Ovary (tissue), 9 donors: ENCODE data around the gene TNKS1BP1. TPM values are rescaled to one million over a fixed set of nuclear protein-coding genes. Genes with fewer than 3 reads are reported as not detected.
A peak's percentile ranks its signal among the peaks of the same experiment; 100 is the strongest.

Source experiments
- DNase-seq, 5 donors: peaks; one replicate each; pipeline ENCODE4 v3.0.0-alpha.2; 2019 to 2020
- H3K27ac ChIP-seq, 2 donors: fragments of 200-600 bp; one replicate each; pipeline versions ENCODE4 v1.5.1 to v1.8.0; 2019 to 2022
- H3K27me3 ChIP-seq: fragments of 200-600 bp; one replicate; pipeline ENCODE4 v1.8.0; 2022
- H3K36me3 ChIP-seq: fragments of 200-600 bp; sonication (generic); one replicate; pipeline ENCODE4 v1.5.1; 2019
- H3K4me1 ChIP-seq: one replicate; pipeline ENCODE4 v1.8.1; 2013; ENCODE audit warnings: mild to moderate bottlenecking, moderate library complexity; ENCODE audit not compliant: insufficient read depth
- H3K4me3 ChIP-seq: fragments of 200-600 bp; sonication (generic); one replicate; pipeline ENCODE4 v1.5.1; 2017
- H3K9me3 ChIP-seq, 2 donors: fragments of 200-600 bp in 1 of 2; sonication (generic) in 1 of 2; one replicate each; pipeline versions ENCODE4 v1.5.1 to v1.8.1; 2013 to 2019; ENCODE audit warnings: mild to moderate bottlenecking in 1 of 2, moderate library complexity in 1 of 2
- EP300 ChIP-seq: sonication (generic); formaldehyde crosslinking; IDR thresholded peaks from one replicate; pipeline ENCODE4 v1.6.1; 2017; ENCODE audit warnings: antibody characterized with exemption
- POLR2A ChIP-seq: fragments of 450-650 bp; IDR thresholded peaks from one replicate; pipeline ENCODE4 v1.6.1; 2017; ENCODE audit warnings: antibody characterized with exemption, mild to moderate bottlenecking, moderate library complexity
- WGBS, 3 donors: extraction: QIAGEN DNeasy Blood & Tissue Kit in 1 of 3; methylation state at CpG; one replicate each; pipeline versions ENCODE4 v1.1.5 to v1.1.7; 2013 to 2017; 5-methylcytosine and 5-hydroxymethylcytosine counted together
- intact Hi-C, 4 donors: fragments of 100-400 bp; cut with DNase I; formaldehyde crosslinking; loops; one replicate each; pipeline versions ENCODE4 v1.11.0 to v1.15.1; 2022 to 2023
- polyA plus RNA-seq, 2 donors: library from polyadenylated mRNA; stranded (reverse); fragments of 200-250 nt in 1 of 2; fragments of 350-450 nt in 1 of 2; fragmentation: Illumina TruSeq in 1 of 2; extraction: RNeasy Lipid Tissue Mini Kit (QIAGEN cat#74804) in 1 of 2; gene quantifications; one replicate each; pipeline ENCODE4 v1.2.3, GENCODE V29; 2013 to 2014
- total RNA-seq, 7 donors: library from RNA; depleted of rRNA in 2 of 7; stranded (reverse); fragments of >200 nt in 2 of 7; fragmentation: NEBNext Ultra II Directional in 3 of 7; extraction: Animal tissue kit (Norgen Biotek cat#: 25700) in 3 of 7; gene quantifications; one replicate each; pipeline versions ENCODE4 v1.1.0 to v1.2.4, GENCODE V29; 2016 to 2023
- TF ChIP-seq, protein P1 (sequence below), 3 donors: fragments of 450-650 bp in 2 of 3; fragments of 200-600 bp in 1 of 3; IDR thresholded peaks; one replicate each; pipeline versions ENCODE4 v1.5.1 to v1.8.0; 2016 to 2022; ENCODE audit warnings: antibody characterized with exemption in 3 of 3, mild to moderate bottlenecking in 1 of 3
- donor health status: DM: no; HTN: no; CAD: no; lungs with moderate emphysema.
- donor health status: DM: no; HTN: no; CAD: no.
- donor health status: Bipolar disorder and iron deficiency.
- donor health status: DM: yes; HTN: yes; CAD: no.
- donor health status: DM: no; HTN: no; CAD: no.
- donor health status: DM: yes; HTN: yes; CAD: no.

Gene TNKS1BP1
- total and polyA plus RNA-seq, 9 donors: 45.2 to 230 (median 132) TPM

DNA sequence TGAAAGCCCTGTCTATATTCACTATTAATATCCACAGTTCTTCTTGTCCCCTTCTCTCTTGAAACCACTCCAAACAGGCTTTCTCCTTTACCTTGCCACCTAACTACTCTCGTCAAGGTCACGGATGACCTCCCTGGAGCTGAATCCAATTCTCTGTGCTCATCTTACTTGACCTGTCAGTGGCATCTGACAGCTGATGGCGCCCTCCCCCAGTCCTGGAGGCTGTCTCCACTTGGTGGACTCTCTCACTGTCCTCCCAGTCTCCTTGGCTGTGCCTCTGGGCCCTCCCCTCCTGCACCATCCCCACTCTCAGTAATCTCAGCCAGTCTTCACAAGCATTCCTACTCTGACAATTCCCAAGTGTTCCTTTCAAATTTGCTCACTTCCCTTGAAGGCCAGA, 8.7 kb downstream of the TNKS1BP1 start:
- H3K27ac ChIP-seq: peak overlapping the region in 1 of 2 donors; percentile 42
- H3K36me3 ChIP-seq: no peaks in the 10 kb centered on the region
- DNase-seq: peak in 1 of 5 donors; percentile 39
- 29 to 38% (median 31%) methylated on average over 3 of the region's 3 CpGs for WGBS, 3 donors
- no peak overlapping the region for H3K4me3 ChIP-seq
- TF ChIP-seq POLR2A (no peak), EP300 (no peak)
- TF ChIP-seq, protein P1, sequence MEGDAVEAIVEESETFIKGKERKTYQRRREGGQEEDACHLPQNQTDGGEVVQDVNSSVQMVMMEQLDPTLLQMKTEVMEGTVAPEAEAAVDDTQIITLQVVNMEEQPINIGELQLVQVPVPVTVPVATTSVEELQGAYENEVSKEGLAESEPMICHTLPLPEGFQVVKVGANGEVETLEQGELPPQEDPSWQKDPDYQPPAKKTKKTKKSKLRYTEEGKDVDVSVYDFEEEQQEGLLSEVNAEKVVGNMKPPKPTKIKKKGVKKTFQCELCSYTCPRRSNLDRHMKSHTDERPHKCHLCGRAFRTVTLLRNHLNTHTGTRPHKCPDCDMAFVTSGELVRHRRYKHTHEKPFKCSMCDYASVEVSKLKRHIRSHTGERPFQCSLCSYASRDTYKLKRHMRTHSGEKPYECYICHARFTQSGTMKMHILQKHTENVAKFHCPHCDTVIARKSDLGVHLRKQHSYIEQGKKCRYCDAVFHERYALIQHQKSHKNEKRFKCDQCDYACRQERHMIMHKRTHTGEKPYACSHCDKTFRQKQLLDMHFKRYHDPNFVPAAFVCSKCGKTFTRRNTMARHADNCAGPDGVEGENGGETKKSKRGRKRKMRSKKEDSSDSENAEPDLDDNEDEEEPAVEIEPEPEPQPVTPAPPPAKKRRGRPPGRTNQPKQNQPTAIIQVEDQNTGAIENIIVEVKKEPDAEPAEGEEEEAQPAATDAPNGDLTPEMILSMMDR (IDR thresholded peaks at IDR 0.05): no peak
- intact Hi-C loops: no loop called here
- peaks cover 29% of the 10 kb centered on the region for H3K4me1 ChIP-seq
- no peaks in the 10 kb centered on the region for H3K9me3 ChIP-seq
- no peaks in the 10 kb centered on the region for H3K27me3 ChIP-seq

DNA sequence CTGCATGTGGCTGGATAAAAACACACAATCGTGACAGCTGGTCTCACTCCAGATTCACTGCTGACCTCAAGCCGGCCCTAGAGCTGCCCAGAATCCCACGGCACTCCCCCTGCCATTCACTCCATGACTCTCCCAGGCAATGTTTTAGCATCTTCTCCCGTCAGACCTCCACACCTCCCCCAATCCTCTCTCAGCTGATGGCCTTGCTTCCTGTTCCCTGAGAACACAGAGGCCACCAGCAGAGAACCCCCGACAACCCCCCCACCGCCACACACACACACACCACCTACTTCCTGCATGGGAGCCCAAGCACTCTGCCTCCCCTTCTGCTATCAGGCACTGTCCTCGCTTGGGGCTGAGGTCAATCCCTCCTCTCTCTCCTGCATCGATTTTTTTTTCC, 9.3 kb downstream of the TNKS1BP1 start:
- intact Hi-C loops: no loop called here
- TF ChIP-seq EP300: no peak
- TF ChIP-seq, protein P1 (IDR thresholded peaks at IDR 0.05): no peak
- no peak for TF ChIP-seq POLR2A
- H3K27ac ChIP-seq: peak overlapping the region in 1 of 2 donors; percentile 42
- H3K36me3 ChIP-seq: no peaks in the 10 kb centered on the region
- H3K4me1 ChIP-seq: peaks cover 32% of the 10 kb centered on the region
- no peak overlapping the region for H3K4me3 ChIP-seq
- no peaks in the 10 kb centered on the region for H3K9me3 ChIP-seq
- peak in 2 of 5 donors; percentile 65 to 73 for DNase-seq
- no peaks in the 10 kb centered on the region for H3K27me3 ChIP-seq
- 4 to 10% (median 7%) methylated on average over 8 of the region's 8 CpGs for WGBS, 3 donors

DNA sequence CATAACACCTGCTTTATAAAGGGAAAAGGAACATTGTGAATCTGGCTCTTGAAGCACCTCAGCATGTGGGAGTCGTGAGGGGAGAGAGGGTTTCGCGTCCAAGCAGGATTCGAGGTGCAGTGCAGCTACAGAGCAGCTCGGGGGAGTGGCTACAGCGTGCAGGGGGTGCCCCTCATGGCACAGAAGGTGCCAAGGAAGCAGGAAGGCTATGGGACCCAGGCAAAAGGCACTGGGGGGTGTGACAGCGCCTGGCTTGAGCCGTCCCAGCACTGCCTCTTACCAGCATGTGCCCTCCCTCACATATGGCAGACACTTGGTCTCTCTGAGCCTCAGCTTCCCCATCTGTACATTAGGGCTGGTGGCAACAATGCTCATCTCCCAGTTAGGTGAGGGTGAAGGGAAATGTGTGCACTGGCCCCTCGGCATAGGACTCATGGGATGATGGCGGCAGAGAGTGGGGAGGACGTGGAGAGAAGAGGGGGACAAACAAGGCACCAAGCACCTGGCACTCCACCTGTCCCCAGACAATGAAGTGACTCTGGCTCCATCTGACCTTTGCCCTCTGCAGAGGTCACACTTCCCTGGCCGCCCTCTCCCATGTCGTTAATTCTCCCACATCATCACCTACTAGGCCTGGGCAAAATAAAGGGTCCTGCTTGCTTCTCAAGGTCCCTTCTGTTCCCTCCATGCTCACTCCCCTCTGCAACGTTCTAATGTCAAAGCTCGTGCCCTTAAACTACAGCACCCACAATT, 10.4 kb downstream of the TNKS1BP1 start:
- intact Hi-C loops: no loop called here
- H3K4me3 ChIP-seq: no peak overlapping the region
- H3K27me3 ChIP-seq: no peaks in the 10 kb centered on the region
- TF ChIP-seq POLR2A (no peak), EP300 (no peak)
- TF ChIP-seq, protein P1 (IDR thresholded peaks at IDR 0.05): no peak
- H3K4me1 ChIP-seq: peaks cover 28% of the 10 kb centered on the region
- no peaks in the 10 kb centered on the region for H3K9me3 ChIP-seq
- 71 to 80% (median 76%) methylated on average over 15 of the region's 15 CpGs for WGBS, 3 donors
- H3K36me3 ChIP-seq: no peaks in the 10 kb centered on the region
- no peak overlapping the region for H3K27ac ChIP-seq
- DNase-seq: peak in 1 of 5 donors; percentile 31

DNA sequence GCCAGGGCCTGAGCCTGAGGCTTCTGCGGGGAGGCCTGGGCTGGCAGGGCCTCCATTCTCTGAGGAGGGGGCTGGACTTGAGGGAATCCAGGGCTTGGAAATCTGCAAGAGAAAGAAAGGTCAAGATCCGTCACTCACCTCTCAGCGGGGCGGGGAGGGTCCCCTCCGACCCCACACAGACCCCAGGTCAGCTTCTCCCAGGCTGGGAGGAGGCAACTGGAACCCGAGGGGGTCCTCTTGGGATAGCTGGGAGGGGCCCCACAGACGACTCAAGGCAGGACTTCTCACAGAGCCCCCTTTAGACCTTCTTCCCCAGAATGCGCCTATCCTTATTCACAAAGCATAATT, 11.0 kb downstream of the TNKS1BP1 start:
- no peaks in the 10 kb centered on the region for H3K9me3 ChIP-seq
- WGBS, 3 donors: 64 to 75% (median 67%) methylated on average over 8 of the region's 8 CpGs
- DNase-seq: peak in 1 of 5 donors; percentile 32
- no peaks in the 10 kb centered on the region for H3K36me3 ChIP-seq
- peaks cover 32% of the 10 kb centered on the region for H3K4me1 ChIP-seq
- no peaks in the 10 kb centered on the region for H3K27me3 ChIP-seq
- intact Hi-C loops: no loop called here
- TF ChIP-seq EP300 (no peak), POLR2A (no peak)
- TF ChIP-seq, protein P1 (IDR thresholded peaks at IDR 0.05): no peak
- no peak overlapping the region for H3K27ac ChIP-seq
- H3K4me3 ChIP-seq: no peak overlapping the region
